Measurements from ENCODE around the gene CCDC85C. TPM values are rescaled to one million over a fixed set of nuclear protein-coding genes. Genes with fewer than 3 reads are reported as not detected.

CCDC85C gene
- total RNA-seq, 1 donor from 2014 or later = 16.6 TPM

GRCh38 chr14:99554184-99554583 lies 49.8 kb downstream of the CCDC85C start:
- H3K4me3 ChIP-seq (ENCODE audit: insufficient read depth, low read depth, low read length) = no peak overlapping the region
- TF ChIP-seq EZH2 (IDR thresholded peaks at IDR 0.05; ENCODE audit: insufficient read depth, low read length) = no peak
- no peak for TF ChIP-seq CTCF (IDR thresholded peaks at IDR 0.05; ENCODE audit: insufficient read depth, low read depth, low read length)
- H3K27ac ChIP-seq (ENCODE audit: low read depth, low read length) = no peak overlapping the region
- DNase-seq (ENCODE audit: low read depth) (no peak), FAIRE-seq (no peak)
- H3K9ac ChIP-seq (ENCODE audit: low read length) = no peak overlapping the region
- no peak overlapping the region for H2AFZ ChIP-seq (ENCODE audit: low read depth, low read length)
- no peak overlapping the region for H3K4me2 ChIP-seq (ENCODE audit: low read length)
- peaks cover 1% of the 10 kb centered on the region for H3K4me1 Mint-ChIP-seq (ENCODE audit: low read depth, unreplicated experiment)
- H3K27me3 ChIP-seq (ENCODE audit: insufficient read depth, low read length) = no peaks in the 10 kb centered on the region
- H3K79me2 ChIP-seq (ENCODE audit: insufficient read depth, low read length) = peaks cover 66% of the 10 kb centered on the region
- H3K36me3 Mint-ChIP-seq (ENCODE audit: low read depth, unreplicated experiment) = peaks cover 6% of the 10 kb centered on the region
- peaks cover 79% of the 10 kb centered on the region for H4K20me1 ChIP-seq (ENCODE audit: insufficient read depth, low read length)
- no peaks in the 10 kb centered on the region for H3K9me3 Mint-ChIP-seq (ENCODE audit: unreplicated experiment)
- H3K36me3 ChIP-seq (ENCODE audit: insufficient read depth, low read length) = no peaks in the 10 kb centered on the region
- no peaks in the 10 kb centered on the region for H3K4me1 ChIP-seq (ENCODE audit: insufficient read depth, low read length)
- H3K9me3 ChIP-seq (ENCODE audit: insufficient read depth, low read depth, low read length) = no peaks in the 10 kb centered on the region
- peaks cover 33% of the 10 kb centered on the region for H3K27me3 Mint-ChIP-seq (ENCODE audit: low read depth, unreplicated experiment)
- no peak overlapping the region for H3K27ac Mint-ChIP-seq (ENCODE audit: unreplicated experiment)
- H3K4me3 Mint-ChIP-seq (ENCODE audit: unreplicated experiment) = no peak overlapping the region

GRCh38 chr14:99552572-99553216 lies 51.3 kb downstream of the CCDC85C start:
- no peak for FAIRE-seq
- Histone ChIP-seq H3K9me3 (ENCODE audit: insufficient read depth, low read depth, low read length) (no peaks in the 10 kb centered on the region), H3K36me3 (ENCODE audit: insufficient read depth, low read length) (no peaks in the 10 kb centered on the region), H2AFZ (ENCODE audit: low read depth, low read length) (no peak overlapping the region), H3K27me3 (ENCODE audit: insufficient read depth, low read length) (no peaks in the 10 kb centered on the region), H4K20me1 (ENCODE audit: insufficient read depth, low read length) (peaks cover 85% of the 10 kb centered on the region), H3K79me2 (ENCODE audit: insufficient read depth, low read length) (peaks cover 71% of the 10 kb centered on the region), H3K4me1 (ENCODE audit: insufficient read depth, low read length) (no peaks in the 10 kb centered on the region), H3K27ac (ENCODE audit: low read depth, low read length) (no peak overlapping the region), H3K4me3 (ENCODE audit: insufficient read depth, low read depth, low read length) (no peak overlapping the region), H3K9ac (ENCODE audit: low read length) (no peak overlapping the region), H3K4me2 (ENCODE audit: low read length) (no peak overlapping the region)
- Mint-ChIP-seq H3K9me3 (ENCODE audit: unreplicated experiment) (no peaks in the 10 kb centered on the region), H3K27ac (ENCODE audit: unreplicated experiment) (no peak overlapping the region), H3K36me3 (ENCODE audit: low read depth, unreplicated experiment) (peaks cover 3% of the 10 kb centered on the region), H3K4me3 (ENCODE audit: unreplicated experiment) (no peak overlapping the region), H3K4me1 (ENCODE audit: low read depth, unreplicated experiment) (no peaks in the 10 kb centered on the region), H3K27me3 (ENCODE audit: low read depth, unreplicated experiment) (peaks cover 43% of the 10 kb centered on the region)
- DNase-seq (ENCODE audit: low read depth) = no peak
- TF ChIP-seq EZH2 (IDR thresholded peaks at IDR 0.05; ENCODE audit: insufficient read depth, low read length) = no peak
- no peak for TF ChIP-seq CTCF (IDR thresholded peaks at IDR 0.05; ENCODE audit: insufficient read depth, low read depth, low read length)

- Histone ChIP-seq H3K4me1 (ENCODE audit: insufficient read depth, low read length) (no peaks in the 10 kb centered on the region), H4K20me1 (ENCODE audit: insufficient read depth, low read length) (peaks cover 84% of the 10 kb centered on the region), H3K4me2 (ENCODE audit: low read length) (no peak overlapping the region), H3K9me3 (ENCODE audit: insufficient read depth, low read depth, low read length) (no peaks in the 10 kb centered on the region), H3K9ac (ENCODE audit: low read length) (no peak overlapping the region), H3K79me2 (ENCODE audit: insufficient read depth, low read length) (peaks cover 69% of the 10 kb centered on the region), H3K27ac (ENCODE audit: low read depth, low read length) (no peak overlapping the region), H3K27me3 (ENCODE audit: insufficient read depth, low read length) (no peaks in the 10 kb centered on the region), H2AFZ (ENCODE audit: low read depth, low read length) (no peak overlapping the region), H3K4me3 (ENCODE audit: insufficient read depth, low read depth, low read length) (no peak overlapping the region), H3K36me3 (ENCODE audit: insufficient read depth, low read length) (no peaks in the 10 kb centered on the region)
- TF ChIP-seq CTCF (IDR thresholded peaks at IDR 0.05; ENCODE audit: insufficient read depth, low read depth, low read length) (no peak), EZH2 (IDR thresholded peaks at IDR 0.05; ENCODE audit: insufficient read depth, low read length) (no peak)
- FAIRE-seq = no peak
- no peak for DNase-seq (ENCODE audit: low read depth)
- H3K36me3 Mint-ChIP-seq (ENCODE audit: low read depth, unreplicated experiment) = peaks cover 3% of the 10 kb centered on the region
- H3K4me3 Mint-ChIP-seq (ENCODE audit: unreplicated experiment) = no peak overlapping the region
- H3K4me1 Mint-ChIP-seq (ENCODE audit: low read depth, unreplicated experiment) = no peaks in the 10 kb centered on the region
- peaks cover 43% of the 10 kb centered on the region for H3K27me3 Mint-ChIP-seq (ENCODE audit: low read depth, unreplicated experiment)
- no peak overlapping the region for H3K27ac Mint-ChIP-seq (ENCODE audit: unreplicated experiment)
- H3K9me3 Mint-ChIP-seq (ENCODE audit: unreplicated experiment) = no peaks in the 10 kb centered on the region
Observed at GRCh38 chr14:99552021-99552553, 51.9 kb downstream of the CCDC85C start.
